ENCODE data around the gene EZH2. TPM values are rescaled to one million over a fixed set of nuclear protein-coding genes. Genes with fewer than 3 reads are reported as not detected.

The EZH2 gene
- total RNA-seq, 2 experiments from 2014 or later: 112 to 114 TPM

DNA sequence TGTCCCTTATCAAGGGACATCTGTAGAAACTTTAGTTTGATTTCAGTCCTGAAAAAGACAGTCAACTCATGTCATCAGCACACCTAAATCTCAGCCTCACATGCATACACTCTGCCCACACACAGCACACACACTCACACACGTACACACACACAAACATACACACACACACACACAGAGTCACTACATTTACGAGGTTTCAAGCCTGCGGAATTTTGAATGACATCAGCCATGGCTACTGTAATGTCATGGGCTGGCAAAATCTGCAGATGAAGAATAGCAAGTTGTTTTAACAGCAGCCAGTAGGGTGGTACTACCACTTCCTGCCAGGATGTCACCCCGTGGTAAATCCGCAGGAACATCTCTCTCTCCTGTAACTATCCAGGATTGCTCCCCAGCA is 37.1 kb upstream of the EZH2 start:
- ATAC-seq (peak; percentile 56), DNase-seq (peak; percentile 35)
- ChIA-PET CTCF (interaction anchor here (1.3 to 2.3 kb wide), 3 partner anchors 10 to 20 kb away, joined by 5 to 11 read pairs (median 7); no protein-coding TSS in a partner anchor), POLR2A (interaction anchor here (1.1 to 1.9 kb wide), 2 partner anchors 20 to 38 kb away, joined by 5 to 8 read pairs; no protein-coding TSS in a partner anchor)
- TF ChIP-seq, protein P1, sequence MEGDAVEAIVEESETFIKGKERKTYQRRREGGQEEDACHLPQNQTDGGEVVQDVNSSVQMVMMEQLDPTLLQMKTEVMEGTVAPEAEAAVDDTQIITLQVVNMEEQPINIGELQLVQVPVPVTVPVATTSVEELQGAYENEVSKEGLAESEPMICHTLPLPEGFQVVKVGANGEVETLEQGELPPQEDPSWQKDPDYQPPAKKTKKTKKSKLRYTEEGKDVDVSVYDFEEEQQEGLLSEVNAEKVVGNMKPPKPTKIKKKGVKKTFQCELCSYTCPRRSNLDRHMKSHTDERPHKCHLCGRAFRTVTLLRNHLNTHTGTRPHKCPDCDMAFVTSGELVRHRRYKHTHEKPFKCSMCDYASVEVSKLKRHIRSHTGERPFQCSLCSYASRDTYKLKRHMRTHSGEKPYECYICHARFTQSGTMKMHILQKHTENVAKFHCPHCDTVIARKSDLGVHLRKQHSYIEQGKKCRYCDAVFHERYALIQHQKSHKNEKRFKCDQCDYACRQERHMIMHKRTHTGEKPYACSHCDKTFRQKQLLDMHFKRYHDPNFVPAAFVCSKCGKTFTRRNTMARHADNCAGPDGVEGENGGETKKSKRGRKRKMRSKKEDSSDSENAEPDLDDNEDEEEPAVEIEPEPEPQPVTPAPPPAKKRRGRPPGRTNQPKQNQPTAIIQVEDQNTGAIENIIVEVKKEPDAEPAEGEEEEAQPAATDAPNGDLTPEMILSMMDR (IDR thresholded peaks at IDR 0.05): no peak
- H3K4me3 Mint-ChIP-seq: no peak overlapping the region
- H3K27me3 Mint-ChIP-seq: no peaks in the 10 kb centered on the region
- intact Hi-C loops (cut with micrococcal nuclease): no loop called here
- H3K9me3 Mint-ChIP-seq: no peaks in the 10 kb centered on the region
- peaks cover 64% of the 10 kb centered on the region for H3K4me1 Mint-ChIP-seq (ENCODE audit: low read depth)
- H3K27ac Mint-ChIP-seq: peak overlapping the region; percentile 28
- peaks cover 14% of the 10 kb centered on the region for H3K36me3 Mint-ChIP-seq (ENCODE audit: low read depth)

DNA sequence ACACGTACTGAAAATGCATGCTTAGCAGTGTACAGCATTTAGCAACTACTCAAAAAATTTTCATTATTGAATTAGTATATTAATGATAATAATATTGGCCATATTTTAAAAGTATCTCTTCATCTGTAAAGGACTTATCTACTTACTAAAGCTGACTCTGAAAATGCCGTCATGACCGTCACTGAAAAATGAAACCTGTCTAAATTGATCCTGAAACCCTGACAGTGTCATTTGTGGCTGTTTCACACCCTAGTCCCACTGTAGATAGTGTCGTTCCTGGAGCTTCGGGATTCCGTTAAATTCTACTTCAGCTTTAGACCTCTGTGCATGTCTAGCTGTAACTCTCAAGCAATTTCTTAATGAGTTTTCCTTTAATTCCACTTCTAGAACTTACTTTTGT is 35.8 kb upstream of the EZH2 start:
- Mint-ChIP-seq H3K27ac (no peak overlapping the region), H3K4me3 (no peak overlapping the region), H3K36me3 (ENCODE audit: low read depth) (peaks cover 16% of the 10 kb centered on the region), H3K9me3 (peaks cover 3% of the 10 kb centered on the region), H3K4me1 (ENCODE audit: low read depth) (peaks cover 60% of the 10 kb centered on the region), H3K27me3 (no peaks in the 10 kb centered on the region)
- intact Hi-C loops (cut with micrococcal nuclease): no loop called here
- ChIA-PET CTCF (interaction anchor here (1.2 to 2.3 kb wide), 5 partner anchors 9 to 26 kb away, joined by 3 to 11 read pairs (median 5); no protein-coding TSS in a partner anchor), POLR2A (interaction anchor here (1.1 to 1.9 kb wide), 2 partner anchors 13 to 22 kb away, joined by 4 to 8 read pairs; no protein-coding TSS in a partner anchor)
- DNase-seq (no peak), ATAC-seq (no peak)
- TF ChIP-seq, protein P1 (IDR thresholded peaks at IDR 0.05): no peak

DNA sequence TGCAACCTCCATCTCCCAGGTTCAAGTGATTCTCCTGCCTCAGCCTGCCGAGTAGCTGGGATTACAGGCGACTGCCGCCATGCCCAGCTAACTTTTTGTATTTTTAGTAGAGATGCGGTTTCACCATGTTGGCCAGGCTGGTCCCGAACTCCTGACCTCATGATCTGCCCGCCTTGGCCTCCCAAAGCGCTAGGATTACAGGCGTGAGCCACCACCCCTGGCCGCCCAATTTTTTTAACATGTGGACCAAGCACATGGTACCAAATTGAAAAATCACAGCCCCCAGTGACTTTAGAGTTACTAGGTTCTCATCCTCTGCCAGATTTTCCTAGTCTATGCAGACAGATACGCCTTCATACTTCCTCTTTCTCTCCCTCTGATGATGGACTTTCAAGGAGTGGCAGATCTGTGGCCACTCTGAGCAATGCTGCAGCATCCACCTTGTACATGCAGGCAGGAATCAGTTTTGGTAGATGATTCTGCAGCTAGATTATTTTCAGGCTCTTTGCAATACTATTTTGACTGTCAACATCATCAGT is 34.0 kb upstream of the EZH2 start:
- H3K27ac Mint-ChIP-seq: no peak overlapping the region
- ATAC-seq: no peak
- CTCF ChIA-PET: no interaction called here
- intact Hi-C loops (cut with micrococcal nuclease): no loop called here
- DNase-seq: no peak
- no peaks in the 10 kb centered on the region for H3K27me3 Mint-ChIP-seq
- H3K36me3 Mint-ChIP-seq (ENCODE audit: low read depth): peaks cover 13% of the 10 kb centered on the region
- H3K4me1 Mint-ChIP-seq (ENCODE audit: low read depth): peaks cover 65% of the 10 kb centered on the region
- no peak overlapping the region for H3K4me3 Mint-ChIP-seq
- H3K9me3 Mint-ChIP-seq: peaks cover 3% of the 10 kb centered on the region
- TF ChIP-seq, protein P1 (IDR thresholded peaks at IDR 0.05): no peak
- POLR2A ChIA-PET: interaction anchor here (0.8 kb wide), 1 partner anchor 35 kb away, joined by 3 read pairs; no protein-coding TSS in a partner anchor

DNA sequence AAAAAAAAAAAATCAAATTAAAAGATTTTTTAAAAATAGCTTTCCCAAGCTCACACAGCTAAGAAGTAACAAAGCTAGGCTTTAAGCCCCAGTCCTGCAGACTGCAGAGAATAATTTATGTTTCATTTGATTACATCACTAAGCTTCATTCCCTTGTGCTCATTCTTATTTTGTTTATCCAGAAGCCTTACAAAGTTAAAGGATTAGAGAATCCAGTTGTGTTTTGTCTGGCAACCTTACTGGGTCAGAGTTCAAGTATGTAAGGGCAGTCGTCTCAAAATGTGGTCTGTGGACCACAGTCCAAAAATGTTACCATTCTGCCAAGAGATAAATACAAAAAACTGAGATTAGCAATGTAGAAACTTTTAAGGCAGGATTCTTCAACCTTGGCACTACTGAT is 32.1 kb upstream of the EZH2 start:
- Mint-ChIP-seq H3K27me3 (no peaks in the 10 kb centered on the region), H3K4me1 (ENCODE audit: low read depth) (peaks cover 75% of the 10 kb centered on the region), H3K27ac (peak overlapping the region; percentile 80), H3K36me3 (ENCODE audit: low read depth) (peaks cover 9% of the 10 kb centered on the region), H3K9me3 (peaks cover 3% of the 10 kb centered on the region), H3K4me3 (no peak overlapping the region)
- no peak for DNase-seq
- no peak for ATAC-seq
- CTCF ChIA-PET: interaction anchor here (0.9 to 1.3 kb wide), 2 partner anchors 25 to 33 kb away, joined by 3 to 10 read pairs; no protein-coding TSS in a partner anchor
- POLR2A ChIA-PET: interaction anchor here (0.9 to 8.7 kb wide), 6 partner anchors 10 to 31 kb away, joined by 3 to 107 read pairs (median 8); partner anchors contain the start of gene EZH2
- intact Hi-C loops (cut with micrococcal nuclease): no loop called here
- TF ChIP-seq, protein P1 (IDR thresholded peaks at IDR 0.05): no peak

DNA sequence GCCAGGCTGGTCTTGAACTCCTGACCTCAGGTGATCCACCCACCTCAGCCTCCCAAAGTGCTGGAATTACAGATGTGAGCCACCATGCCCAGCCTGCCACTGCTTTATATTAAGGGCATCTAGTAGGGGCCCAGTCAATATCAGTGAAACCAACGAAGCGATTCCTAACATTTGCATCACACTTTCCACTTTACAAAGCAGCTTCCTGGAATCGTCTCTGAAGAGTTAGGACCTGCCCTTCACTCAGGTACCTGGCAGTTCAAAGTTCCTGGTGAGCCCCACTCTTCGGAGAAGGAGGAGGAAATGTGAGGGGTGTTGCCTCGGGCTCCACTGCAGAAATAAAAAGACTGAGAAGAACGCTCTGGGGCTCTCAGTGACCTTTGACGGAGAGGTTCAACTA is 31.1 kb upstream of the EZH2 start:
- CTCF ChIA-PET: interaction anchor here (1.0 to 5.1 kb wide), 6 partner anchors 8 to 49 kb away, joined by 3 to 38 read pairs (median 8); no protein-coding TSS in a partner anchor
- DNase-seq: peak; percentile 54
- peaks cover 8% of the 10 kb centered on the region for H3K36me3 Mint-ChIP-seq (ENCODE audit: low read depth)
- intact Hi-C loops (cut with micrococcal nuclease): no loop called here
- POLR2A ChIA-PET: interaction anchor here (0.9 to 8.7 kb wide), 11 partner anchors 8 to 216 kb away, joined by 3 to 107 read pairs (median 8); partner anchors contain the start of genes CUL1 and EZH2
- peaks cover 3% of the 10 kb centered on the region for H3K9me3 Mint-ChIP-seq
- peaks cover 74% of the 10 kb centered on the region for H3K4me1 Mint-ChIP-seq (ENCODE audit: low read depth)
- H3K4me3 Mint-ChIP-seq: peak overlapping the region; percentile 41
- TF ChIP-seq, protein P1 (IDR thresholded peaks at IDR 0.05): no peak
- peak overlapping the region; percentile 99 for H3K27ac Mint-ChIP-seq
- H3K27me3 Mint-ChIP-seq: no peaks in the 10 kb centered on the region
- peak; percentile 8 for ATAC-seq
